Measurements from ENCODE around the gene ZNF774.

GRCh38 chr15:90411176-90411575 is 59.1 kb downstream of the ZNF774 start:
- TF ChIP-seq, protein P1, sequence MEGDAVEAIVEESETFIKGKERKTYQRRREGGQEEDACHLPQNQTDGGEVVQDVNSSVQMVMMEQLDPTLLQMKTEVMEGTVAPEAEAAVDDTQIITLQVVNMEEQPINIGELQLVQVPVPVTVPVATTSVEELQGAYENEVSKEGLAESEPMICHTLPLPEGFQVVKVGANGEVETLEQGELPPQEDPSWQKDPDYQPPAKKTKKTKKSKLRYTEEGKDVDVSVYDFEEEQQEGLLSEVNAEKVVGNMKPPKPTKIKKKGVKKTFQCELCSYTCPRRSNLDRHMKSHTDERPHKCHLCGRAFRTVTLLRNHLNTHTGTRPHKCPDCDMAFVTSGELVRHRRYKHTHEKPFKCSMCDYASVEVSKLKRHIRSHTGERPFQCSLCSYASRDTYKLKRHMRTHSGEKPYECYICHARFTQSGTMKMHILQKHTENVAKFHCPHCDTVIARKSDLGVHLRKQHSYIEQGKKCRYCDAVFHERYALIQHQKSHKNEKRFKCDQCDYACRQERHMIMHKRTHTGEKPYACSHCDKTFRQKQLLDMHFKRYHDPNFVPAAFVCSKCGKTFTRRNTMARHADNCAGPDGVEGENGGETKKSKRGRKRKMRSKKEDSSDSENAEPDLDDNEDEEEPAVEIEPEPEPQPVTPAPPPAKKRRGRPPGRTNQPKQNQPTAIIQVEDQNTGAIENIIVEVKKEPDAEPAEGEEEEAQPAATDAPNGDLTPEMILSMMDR (IDR thresholded peaks at IDR 0.05; ENCODE audit: borderline replicate concordance, extremely low read depth, low read length, poor library complexity, severe bottlenecking): no peak
- TF ChIP-seq EZH2 (IDR thresholded peaks at IDR 0.05; ENCODE audit: borderline replicate concordance, low read depth, low read length, severe bottlenecking): no peak

Measured in DND-41 (cell line).